Tibial nerve (tissue), 4 donors: Measurements from ENCODE around the gene RFNG. TPM values are rescaled to one million over a fixed set of nuclear protein-coding genes. Genes with fewer than 3 reads are reported as not detected.

Experiments
- DNase-seq, 2 donors: peaks; one replicate each; pipeline ENCODE4 v3.0.0-alpha.2; 2019; ENCODE audit warnings: low spot score in 2 of 2
- H3K27ac ChIP-seq, 4 donors: fragments of 200-600 bp; sonication (generic) in 3 of 4; one replicate each; pipeline ENCODE4 v1.5.1; 2017 to 2019; ENCODE audit warnings: mild to moderate bottlenecking in 1 of 4
- H3K27me3 ChIP-seq, 2 donors: fragments of 200-600 bp; sonication (generic) in 1 of 2; one replicate each; pipeline versions ENCODE4 v1.5.1 to v1.6.0; 2017 to 2019
- H3K36me3 ChIP-seq, 3 donors: fragments of 200-600 bp; sonication (generic); one replicate each; pipeline ENCODE4 v1.5.1; 2018 to 2019
- H3K4me1 ChIP-seq, 4 donors: fragments of 200-600 bp; sonication (generic) in 3 of 4; one replicate each; pipeline ENCODE4 v1.5.1; 2017 to 2019
- H3K4me3 ChIP-seq, 4 donors: fragments of 200-600 bp; sonication (generic) in 3 of 4; one replicate each; pipeline ENCODE4 v1.5.1; 2017 to 2019; ENCODE audit warnings: mild to moderate bottlenecking in 1 of 4, moderate library complexity in 1 of 4
- H3K9me3 ChIP-seq, 4 donors: fragments of 200-600 bp; sonication (generic) in 3 of 4; one replicate each; pipeline ENCODE4 v1.5.1; 2017 to 2019
- CTCF ChIP-seq, 5 experiments: fragments of 200-600 bp in 3 of 5; fragments of 450-650 bp in 2 of 5; sonication (generic) in 3 of 5; IDR thresholded peaks; one replicate each; pipeline ENCODE4 v1.5.1; 2016 to 2019; ENCODE audit warnings: antibody characterized with exemption in 5 of 5, mild to moderate bottlenecking in 3 of 5, moderate library complexity in 2 of 5
- EP300 ChIP-seq, 2 donors: sonication (generic); formaldehyde crosslinking; IDR thresholded peaks; one replicate each; pipeline ENCODE4 v1.6.1; 2017; ENCODE audit warnings: antibody characterized with exemption in 2 of 2, mild to moderate bottlenecking in 1 of 2
- POLR2A ChIP-seq, 2 donors: fragments of 450-650 bp; IDR thresholded peaks; one replicate each; pipeline ENCODE4 v1.6.1; 2017; ENCODE audit warnings: antibody characterized with exemption in 2 of 2, mild to moderate bottlenecking in 2 of 2, moderate library complexity in 2 of 2
- WGBS, 2 donors: methylation state at CpG; one replicate each; pipeline ENCODE4 v1.1.5; 2018; 5-methylcytosine and 5-hydroxymethylcytosine counted together
- total RNA-seq, 4 donors: library from RNA; depleted of rRNA; stranded (reverse); fragments of >200 nt; gene quantifications; one replicate each; pipeline ENCODE4 v1.1.0, GENCODE V29; 2016

RFNG gene
- total RNA-seq, 4 donors from 2014 or later, result 43.5 to 70.2 (median 64.4) TPM

DNA sequence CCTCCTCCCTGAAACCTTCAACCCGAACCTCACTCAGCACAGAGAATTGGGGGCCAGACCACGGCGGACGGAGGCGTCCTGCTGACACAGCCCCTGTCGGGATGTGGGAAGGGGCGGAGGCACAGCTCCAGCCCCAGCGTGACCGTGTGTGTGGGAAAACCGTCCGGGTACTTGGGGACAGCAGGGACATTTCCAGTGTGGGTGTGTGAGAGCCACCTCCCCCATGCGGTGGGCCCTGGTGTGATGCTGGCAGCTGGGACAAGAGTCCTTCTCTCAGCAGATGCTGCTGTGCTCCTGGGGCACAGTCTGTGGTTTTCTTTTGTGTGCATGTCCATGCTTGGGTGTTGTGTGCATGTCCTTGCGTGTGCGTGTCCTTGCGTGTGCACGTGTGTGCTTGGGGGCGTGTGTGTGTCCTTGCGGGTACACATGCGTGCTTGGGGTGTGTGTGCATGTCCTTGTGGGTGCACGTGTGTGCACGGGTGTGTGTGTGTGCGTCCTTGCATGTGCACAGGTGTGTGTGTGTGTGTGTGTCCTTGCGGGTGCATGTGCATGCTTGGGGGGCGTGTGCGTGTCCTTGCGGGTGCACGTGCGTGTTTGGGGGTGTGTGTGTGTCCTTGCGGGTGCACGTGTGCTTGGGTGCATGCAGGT lies 45.8 kb downstream of the RFNG start:
- Histone ChIP-seq H3K4me3 (no peak overlapping the region), H3K4me1 (peaks cover 0 to 61% (median 21%) of the 10 kb centered on the region in 4 donors), H3K27ac (no peak overlapping the region), H3K27me3 (no peaks in the 10 kb centered on the region), H3K36me3 (peaks cover 0 to 8% (median 0%) of the 10 kb centered on the region in 3 donors), H3K9me3 (no peaks in the 10 kb centered on the region)
- 80 to 83% methylated on average over 12 to 30 of the region's 30 CpGs for WGBS, 2 donors
- TF ChIP-seq POLR2A (IDR thresholded peaks at IDR 0.05) (no peak), CTCF (IDR thresholded peaks at IDR 0.05) (no peak), EP300 (IDR thresholded peaks at IDR 0.05) (no peak)
- no peak for DNase-seq

- peak overlapping the region in 2 of 4 donors; percentile 57 to 60 for H3K27ac ChIP-seq
- no peak overlapping the region for H3K4me3 ChIP-seq
- TF ChIP-seq EP300 (IDR thresholded peaks at IDR 0.05), result no peak
- no peak for TF ChIP-seq POLR2A (IDR thresholded peaks at IDR 0.05)
- no peak for TF ChIP-seq CTCF (IDR thresholded peaks at IDR 0.05)
- H3K9me3 ChIP-seq, result no peaks in the 10 kb centered on the region
- no peaks in the 10 kb centered on the region for H3K27me3 ChIP-seq
- 88 to 90% methylated on average over 27 to 30 of the region's 41 CpGs for WGBS, 2 donors
- H3K4me1 ChIP-seq, result peaks cover 0 to 61% (median 21%) of the 10 kb centered on the region in 4 donors
- H3K36me3 ChIP-seq, result peaks cover 0 to 6% (median 0%) of the 10 kb centered on the region in 3 donors
- DNase-seq, result no peak
These were observed 46.8 kb downstream of the RFNG start for GRCh38 chr17:82004517-82005455.

GRCh38 chr17:82003411-82004381 lies 47.9 kb downstream of the RFNG start:
- peak; percentile 50 to 72 for DNase-seq

GRCh38 chr17:82001571-82002056 lies 50.0 kb downstream of the RFNG start:
- H3K4me1 ChIP-seq, result peaks cover 0 to 34% (median 16%) of the 10 kb centered on the region in 4 donors
- 78% methylated on average over 14 to 15 of the region's 17 CpGs for WGBS, 2 donors
- DNase-seq, result no peak
- no peak overlapping the region for H3K27ac ChIP-seq
- H3K36me3 ChIP-seq, result peaks cover 0 to 11% (median 0%) of the 10 kb centered on the region in 3 donors
- H3K9me3 ChIP-seq, result no peaks in the 10 kb centered on the region
- TF ChIP-seq CTCF (IDR thresholded peaks at IDR 0.05), result no peak
- no peak for TF ChIP-seq EP300 (IDR thresholded peaks at IDR 0.05)
- no peak for TF ChIP-seq POLR2A (IDR thresholded peaks at IDR 0.05)
- H3K4me3 ChIP-seq, result no peak overlapping the region
- H3K27me3 ChIP-seq, result no peaks in the 10 kb centered on the region

More at GRCh38 chr17:82003411-82004381, 47.9 kb downstream of the RFNG start:
- WGBS, 2 donors, result 49 to 61% methylated on average over 37 to 52 of the region's 53 CpGs
- H3K4me3 ChIP-seq, result no peak overlapping the region
- H3K27ac ChIP-seq, result peak overlapping the region in 2 of 4 donors; percentile 57 to 60
- peaks cover 0 to 6% (median 0%) of the 10 kb centered on the region in 3 donors for H3K36me3 ChIP-seq
- no peaks in the 10 kb centered on the region for H3K27me3 ChIP-seq
- peaks cover 0 to 55% (median 19%) of the 10 kb centered on the region in 4 donors for H3K4me1 ChIP-seq
- no peaks in the 10 kb centered on the region for H3K9me3 ChIP-seq
- TF ChIP-seq EP300 (IDR thresholded peaks at IDR 0.05) (peak in 1 of 2 donors; percentile 68), POLR2A (IDR thresholded peaks at IDR 0.05) (no peak)
